ENCODE results near the gene HOGA1. TPM values are rescaled to one million over a fixed set of nuclear protein-coding genes. Genes with fewer than 3 reads are reported as not detected.

HOGA1 gene
- total and polyA plus RNA-seq, 8 donors, result 7.2 to 20.5 (median 9.5) TPM

DNA sequence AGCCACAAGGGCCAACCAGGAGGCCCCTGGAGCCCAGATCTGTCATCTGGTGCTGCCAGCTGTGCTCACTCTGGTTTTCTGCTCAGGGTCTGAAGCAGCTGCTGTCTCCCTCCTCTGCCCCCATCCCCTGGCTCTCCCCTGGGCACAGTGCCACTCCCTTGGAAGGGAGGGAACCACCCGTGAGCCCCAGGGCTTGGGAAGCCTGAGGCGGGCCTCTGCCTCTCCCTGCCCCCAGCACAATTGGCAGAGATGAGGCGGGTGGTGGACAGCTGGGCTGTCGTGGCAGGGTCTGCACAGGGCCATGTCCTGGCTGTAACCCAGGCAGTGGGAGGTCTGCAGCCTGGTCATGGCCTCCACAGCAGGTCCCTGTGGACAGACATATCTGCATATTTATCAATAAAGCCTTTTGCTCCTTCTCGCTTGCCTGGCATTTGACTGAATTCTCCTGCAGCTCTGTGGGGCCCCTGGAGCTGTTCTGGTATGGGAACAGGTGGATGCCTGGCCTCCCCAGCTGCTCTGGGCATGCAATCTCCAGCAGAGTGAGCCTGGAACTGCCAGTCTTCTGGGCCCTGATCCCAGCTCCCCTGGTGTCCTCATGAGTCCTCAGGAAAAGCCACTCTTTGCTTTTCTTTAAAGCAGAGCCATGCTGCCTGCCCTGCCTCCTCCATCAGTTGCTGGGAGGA, 13.3 kb upstream of the HOGA1 start:
- Histone ChIP-seq H3K27ac (no peak overlapping the region), H3K36me3 (peaks cover 0 to 6% (median 0%) of the 10 kb centered on the region in 3 donors), H3K9me3 (no peaks in the 10 kb centered on the region), H3K4me1 (peaks cover 0 to 5% (median 0%) of the 10 kb centered on the region in 3 donors), H3K4me3 (no peak overlapping the region), H3K27me3 (no peaks in the 10 kb centered on the region)
- FAIRE-seq (no peak), DNase-seq (peak in 2 of 6 donors; percentile 42 to 66), ATAC-seq (no peak)
- TF ChIP-seq, protein P1, sequence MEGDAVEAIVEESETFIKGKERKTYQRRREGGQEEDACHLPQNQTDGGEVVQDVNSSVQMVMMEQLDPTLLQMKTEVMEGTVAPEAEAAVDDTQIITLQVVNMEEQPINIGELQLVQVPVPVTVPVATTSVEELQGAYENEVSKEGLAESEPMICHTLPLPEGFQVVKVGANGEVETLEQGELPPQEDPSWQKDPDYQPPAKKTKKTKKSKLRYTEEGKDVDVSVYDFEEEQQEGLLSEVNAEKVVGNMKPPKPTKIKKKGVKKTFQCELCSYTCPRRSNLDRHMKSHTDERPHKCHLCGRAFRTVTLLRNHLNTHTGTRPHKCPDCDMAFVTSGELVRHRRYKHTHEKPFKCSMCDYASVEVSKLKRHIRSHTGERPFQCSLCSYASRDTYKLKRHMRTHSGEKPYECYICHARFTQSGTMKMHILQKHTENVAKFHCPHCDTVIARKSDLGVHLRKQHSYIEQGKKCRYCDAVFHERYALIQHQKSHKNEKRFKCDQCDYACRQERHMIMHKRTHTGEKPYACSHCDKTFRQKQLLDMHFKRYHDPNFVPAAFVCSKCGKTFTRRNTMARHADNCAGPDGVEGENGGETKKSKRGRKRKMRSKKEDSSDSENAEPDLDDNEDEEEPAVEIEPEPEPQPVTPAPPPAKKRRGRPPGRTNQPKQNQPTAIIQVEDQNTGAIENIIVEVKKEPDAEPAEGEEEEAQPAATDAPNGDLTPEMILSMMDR (IDR thresholded peaks at IDR 0.05), result no peak
- 71 to 73% methylated on average over 5 of the region's 5 CpGs for WGBS, 2 donors
- intact Hi-C loops (cut with DNase I), result loop anchor here in 1 of 3 donors (10.0 kb wide), 1 partner anchor 154 kb away; no protein-coding TSS in a partner anchor

DNA sequence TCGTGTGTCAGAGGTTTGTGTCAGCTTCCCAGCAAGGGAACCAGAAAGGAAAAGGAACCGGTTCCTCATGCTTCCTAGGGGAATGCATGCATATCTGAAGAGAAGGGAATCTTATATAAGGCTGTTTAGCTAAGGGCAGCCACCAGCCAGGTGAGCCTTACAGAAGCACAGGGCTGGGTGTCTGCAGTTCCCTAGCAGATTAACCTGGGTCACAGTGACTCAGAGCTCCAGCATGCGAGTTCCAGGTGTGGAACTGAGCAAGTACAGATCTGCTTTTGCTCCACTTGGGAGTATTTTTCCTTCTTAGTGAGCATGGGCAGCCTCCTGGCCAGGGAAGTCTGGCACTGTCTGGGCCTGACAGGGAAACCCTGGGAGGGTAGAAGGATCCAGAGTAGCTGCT, 12.6 kb upstream of the HOGA1 start:
- no peaks in the 10 kb centered on the region for H3K27me3 ChIP-seq
- ATAC-seq (peak in 3 of 4 donors; percentile 8 to 47 (median 34)), DNase-seq (peak in 2 of 6 donors; percentile 21 to 31), FAIRE-seq (no peak)
- H3K4me3 ChIP-seq, result no peak overlapping the region
- TF ChIP-seq, protein P1 (IDR thresholded peaks at IDR 0.05), result no peak
- H3K4me1 ChIP-seq, result peaks cover 0 to 5% (median 0%) of the 10 kb centered on the region in 3 donors
- intact Hi-C loops (cut with DNase I), result loop anchor here in 1 of 3 donors (10.0 kb wide), 1 partner anchor 153 kb away; no protein-coding TSS in a partner anchor
- H3K9me3 ChIP-seq, result no peaks in the 10 kb centered on the region
- peak overlapping the region in 2 of 4 donors; percentile 23 to 24 for H3K27ac ChIP-seq
- peaks cover 0 to 6% (median 0%) of the 10 kb centered on the region in 3 donors for H3K36me3 ChIP-seq
- 75 to 81% methylated on average over 3 of the region's 3 CpGs for WGBS, 2 donors

DNA sequence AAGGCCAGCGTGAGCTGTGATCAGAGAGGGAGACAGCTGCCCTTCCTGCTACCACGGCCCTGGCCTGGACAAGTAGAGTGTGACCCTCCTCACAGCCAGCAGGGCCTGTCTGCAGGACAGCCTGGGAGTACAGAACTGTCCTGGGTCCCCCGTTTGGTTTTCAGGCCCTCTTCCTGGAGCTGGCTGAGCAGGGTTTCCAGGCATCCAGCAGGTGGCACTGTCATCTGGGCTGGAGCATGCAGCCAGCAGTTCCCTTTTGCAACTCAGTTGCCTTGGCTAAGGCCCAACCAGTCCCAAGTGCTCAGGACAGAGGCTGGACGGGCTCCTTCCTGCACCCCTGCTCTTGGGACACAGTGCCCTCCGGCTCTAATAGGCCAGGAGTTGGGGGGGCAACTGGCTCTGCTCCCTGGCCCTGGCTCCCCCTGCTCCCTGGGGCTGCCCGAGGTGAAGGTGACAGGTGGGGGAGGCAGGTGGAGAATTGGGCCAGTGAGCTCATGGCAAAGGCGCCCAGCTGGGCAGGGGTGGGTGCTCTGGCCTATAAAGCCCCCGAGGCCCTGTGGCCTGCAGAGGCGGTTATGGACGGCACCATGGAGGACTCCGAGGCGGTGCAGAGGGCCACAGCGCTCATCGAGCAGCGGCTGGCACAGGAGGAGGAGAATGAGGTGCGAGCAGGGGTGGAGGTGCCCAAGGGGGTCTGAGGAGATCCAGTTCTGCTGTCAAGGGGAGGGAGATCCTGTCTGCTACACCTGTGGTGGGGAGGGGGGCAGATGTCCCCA, 11.8 kb upstream of the HOGA1 start, which contains the start of gene ANKRD2:
Gene ANKRD2 (plus strand): TSS at position 566 of the 776 bp plus-strand sequence. CDS start 10 bp downstream, at position 576.
- Histone ChIP-seq H3K27me3 (no peaks in the 10 kb centered on the region), H3K4me1 (peaks cover 0 to 5% (median 0%) of the 10 kb centered on the region in 3 donors), H3K4me3 (no peak within 1 kb of the TSS), H3K9me3 (no peaks in the 10 kb centered on the region), H3K36me3 (peaks cover 0 to 6% (median 0%) of the 10 kb centered on the region in 3 donors), H3K27ac (peak within 1 kb of the TSS in 2 of 4 donors; percentile 23 to 24)
- DNase-seq, result peak; percentile 70 to 89 (median 82)
- intact Hi-C loops (cut with DNase I), result loop anchor here in 1 of 3 donors (10.0 kb wide), 1 partner anchor 152 kb away; no protein-coding TSS in a partner anchor
- ATAC-seq, result peak; percentile 60 to 88 (median 86)
- TF ChIP-seq, protein P1 (IDR thresholded peaks at IDR 0.05), result peak; percentile 73 to 83 (median 78)
- WGBS, 2 donors, result 61 to 64% methylated on average over 15 to 16 of the region's 16 CpGs
- FAIRE-seq, result no peak

DNA sequence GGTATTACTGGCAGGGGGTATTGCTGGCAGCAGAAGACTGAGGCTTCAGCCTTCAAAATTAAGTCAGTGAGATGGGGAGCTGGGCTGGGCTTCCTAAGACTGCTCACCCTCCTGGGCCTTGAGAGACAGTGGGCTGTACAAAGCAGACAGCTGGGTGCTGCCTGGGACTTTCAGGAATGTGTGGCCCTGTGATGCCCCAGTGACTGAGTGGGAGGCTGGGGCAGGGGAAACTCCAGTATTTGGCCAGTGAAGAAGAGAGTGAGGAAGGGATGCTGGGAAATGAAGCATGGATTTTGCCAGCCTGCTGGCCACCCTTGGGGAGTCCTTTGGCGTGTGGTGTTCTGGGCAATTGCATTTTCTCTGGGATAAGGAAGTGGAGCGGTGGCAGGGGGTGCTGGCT, 11.2 kb upstream of the HOGA1 start:
- no peaks in the 10 kb centered on the region for H3K9me3 ChIP-seq
- H3K4me1 ChIP-seq, result peaks cover 0 to 5% (median 0%) of the 10 kb centered on the region in 3 donors
- 91 to 95% methylated on average over 2 of the region's 2 CpGs for WGBS, 2 donors
- TF ChIP-seq, protein P1 (IDR thresholded peaks at IDR 0.05), result no peak
- no peak overlapping the region for H3K4me3 ChIP-seq
- FAIRE-seq, result no peak
- H3K27ac ChIP-seq, result no peak overlapping the region
- H3K27me3 ChIP-seq, result no peaks in the 10 kb centered on the region
- no peak for ATAC-seq
- H3K36me3 ChIP-seq, result peaks cover 0 to 6% (median 0%) of the 10 kb centered on the region in 3 donors
- no peak for DNase-seq
- intact Hi-C loops (cut with DNase I), result loop anchor here in 1 of 3 donors (10.0 kb wide), 1 partner anchor 152 kb away; no protein-coding TSS in a partner anchor

All from pancreas (tissue), 10 donors.